ENCODE measurements around the gene SUGCT.

SUGCT gene

DNA sequence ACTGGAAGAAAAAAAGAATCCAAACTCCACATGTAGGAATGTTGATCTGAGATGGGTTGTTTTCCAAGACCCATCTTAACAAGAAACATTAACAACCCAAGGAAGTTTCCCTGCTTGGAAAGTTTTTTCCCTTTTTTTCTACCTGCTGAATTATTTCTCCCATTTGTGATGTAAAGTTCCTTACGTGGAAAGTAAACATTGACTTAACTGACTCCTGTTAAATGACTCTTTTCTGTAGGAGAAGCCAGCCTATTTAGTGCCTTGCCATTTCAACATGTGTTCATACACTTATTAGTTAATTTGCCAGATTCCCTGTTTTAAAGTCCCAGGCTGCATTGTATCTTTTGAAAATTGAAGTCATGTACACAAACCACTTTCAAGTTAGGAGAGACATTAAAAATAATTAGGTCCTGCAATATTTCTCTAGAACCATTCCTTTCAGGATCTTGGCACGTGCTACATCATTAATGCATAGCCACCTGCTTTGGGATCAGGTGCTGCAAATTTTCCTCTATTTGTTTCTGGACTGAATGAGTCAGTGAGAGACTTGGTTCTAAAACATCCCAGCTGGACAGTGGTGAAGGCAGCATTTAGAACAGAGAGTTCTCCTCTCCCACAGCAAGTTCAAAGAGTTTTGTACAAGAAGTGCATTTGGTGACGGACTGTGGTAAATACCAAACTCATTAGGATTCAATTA lies 698.5 kb downstream of the SUGCT start:
- no peak for DNase-seq (ENCODE audit: low read depth)

DNA sequence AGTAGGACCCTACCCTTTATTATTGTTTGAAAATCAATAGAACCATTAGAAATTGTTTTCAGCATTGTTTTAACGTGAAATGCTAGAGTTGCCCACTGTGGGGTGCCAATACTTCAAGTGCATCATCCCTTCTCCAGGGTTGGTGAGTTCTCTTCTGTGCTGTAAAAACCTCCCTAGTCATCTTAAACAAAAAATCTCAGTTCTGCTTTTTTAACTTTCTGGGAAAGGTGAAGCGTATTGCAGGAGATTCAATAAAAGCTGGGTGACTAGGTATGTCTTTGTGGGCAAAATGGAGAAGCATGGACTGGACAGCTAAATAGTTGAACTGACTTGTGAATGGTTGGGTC lies 699.1 kb downstream of the SUGCT start:
- DNase-seq (ENCODE audit: low read depth) = no peak

DNA sequence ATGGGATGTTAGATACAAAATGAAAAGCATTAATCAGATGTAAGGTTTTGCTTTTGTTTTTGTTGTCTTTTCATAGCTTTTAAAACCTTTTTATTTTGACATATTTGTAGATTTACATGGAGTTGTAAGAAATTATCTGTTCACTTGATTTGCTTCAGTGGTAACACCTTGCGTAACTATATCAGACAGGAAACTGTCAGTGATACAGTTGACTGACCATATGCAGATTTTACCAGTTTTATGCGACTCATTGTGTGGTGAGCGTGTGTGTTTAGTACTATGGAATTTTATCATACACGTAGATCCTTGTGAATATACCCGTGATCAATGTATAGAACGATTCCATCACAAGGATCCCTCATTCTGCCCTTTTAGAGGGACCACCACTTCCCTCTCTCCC lies 701.4 kb downstream of the SUGCT start:
- no peak for DNase-seq (ENCODE audit: low read depth)

DNA sequence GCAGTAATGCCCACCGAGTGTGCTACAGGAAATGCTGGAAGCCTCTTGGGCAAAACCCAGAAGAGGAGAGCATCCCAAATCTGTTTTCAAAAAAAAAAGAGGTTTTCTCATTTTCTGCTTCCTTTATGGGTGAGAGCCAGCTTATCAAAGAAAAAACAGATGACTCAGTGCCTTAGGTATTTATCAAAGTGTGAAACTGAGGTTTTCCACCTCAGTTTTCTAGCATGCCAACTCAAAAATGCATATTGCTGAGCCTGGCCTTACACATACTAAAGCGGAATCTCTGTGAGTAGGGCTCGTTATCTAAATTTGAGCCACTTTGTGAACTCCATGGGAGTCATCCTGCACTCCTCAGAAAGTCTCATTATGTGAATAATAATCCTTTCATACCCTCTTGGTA lies 705.1 kb downstream of the SUGCT start:
- DNase-seq (ENCODE audit: low read depth) = no peak

DNA sequence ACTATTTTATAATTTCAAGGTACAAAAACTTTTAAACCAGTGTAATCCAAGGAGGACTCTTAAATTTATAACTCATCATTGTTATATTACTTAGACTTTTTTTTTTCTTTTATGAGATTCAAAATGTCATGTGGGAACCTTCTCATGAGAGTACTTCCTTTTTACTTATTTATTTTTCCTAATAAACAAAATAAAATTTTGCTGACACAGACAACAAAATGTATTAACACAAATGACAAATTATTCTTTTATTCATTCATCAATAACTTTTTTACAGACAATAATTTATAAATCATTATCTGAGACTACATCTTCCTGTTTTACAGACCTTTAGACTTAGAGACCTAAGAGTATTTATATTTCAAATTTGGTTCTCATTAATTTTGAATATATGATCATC lies 706.2 kb downstream of the SUGCT start:
- no peak for DNase-seq (ENCODE audit: low read depth)

DNA sequence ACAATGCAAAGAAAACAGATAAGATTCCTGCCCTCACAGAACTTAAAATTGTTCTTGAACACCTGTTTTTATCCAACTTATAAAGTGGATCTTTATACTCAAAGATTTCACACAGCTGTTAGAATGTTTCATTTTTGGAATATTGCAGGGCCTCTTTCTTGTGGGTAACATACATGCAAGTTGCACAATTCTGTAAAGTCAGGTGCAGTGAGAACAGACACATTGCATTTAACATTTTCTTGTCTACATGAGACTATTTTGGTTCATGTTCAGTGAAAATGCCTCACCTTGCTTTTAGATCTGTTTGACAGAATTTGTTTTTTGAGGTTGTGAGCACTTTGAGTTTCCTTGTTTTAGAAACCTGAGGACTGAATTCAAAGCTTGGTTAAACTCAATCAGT lies 707.8 kb downstream of the SUGCT start:
- no peak for DNase-seq (ENCODE audit: low read depth)

DNA sequence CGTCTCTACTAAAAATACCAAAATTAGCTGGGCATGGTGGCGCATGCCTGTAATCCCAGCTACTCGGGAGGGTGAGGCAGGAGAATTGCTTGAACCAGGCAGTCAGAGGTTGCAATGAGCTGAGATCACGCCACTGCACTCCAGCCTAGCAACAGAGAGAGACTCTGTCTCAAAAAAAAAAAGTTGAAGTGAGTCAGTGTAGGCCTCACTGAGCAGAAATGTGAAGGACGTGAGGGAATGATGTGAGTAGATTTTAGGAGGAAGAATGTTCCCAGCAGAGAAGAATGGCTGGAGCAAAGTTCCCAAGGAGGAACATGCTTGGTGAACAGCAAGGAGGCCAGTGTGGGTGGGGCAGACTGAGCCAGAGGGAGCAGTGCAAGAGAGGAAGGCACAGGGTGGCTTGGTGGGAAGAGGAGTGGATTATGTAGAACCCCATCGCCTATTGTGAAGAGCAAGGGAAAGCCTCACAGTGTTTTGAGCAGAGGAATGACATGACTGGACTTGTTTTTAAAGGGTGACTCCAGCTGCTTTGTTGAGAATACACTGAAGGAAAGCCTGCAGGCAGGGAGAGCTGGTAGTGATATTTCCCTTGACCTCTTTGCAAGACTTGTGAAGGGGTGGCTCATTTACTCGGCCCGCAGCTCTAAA lies 708.7 kb downstream of the SUGCT start:
- no peak for DNase-seq (ENCODE audit: low read depth)

DNA sequence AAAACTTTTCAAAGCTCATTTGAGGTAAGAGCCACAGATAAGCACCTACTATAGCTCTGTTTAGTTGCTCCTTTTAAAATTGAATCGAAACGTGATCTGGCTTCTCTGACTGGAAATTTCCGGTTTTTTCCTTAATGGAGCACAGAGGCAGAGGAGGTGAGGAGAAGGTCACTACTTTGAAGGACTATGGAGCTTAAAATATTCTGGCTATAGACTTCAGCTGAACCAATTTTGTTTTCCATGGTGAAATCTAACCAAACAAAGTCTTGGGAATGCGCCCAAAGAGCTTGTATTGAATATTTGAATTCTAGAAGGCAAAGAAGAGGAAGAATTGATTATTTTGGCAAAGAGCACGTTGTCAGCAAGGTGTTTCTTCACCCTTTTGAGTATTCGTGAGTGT lies 711.1 kb downstream of the SUGCT start:
- DNase-seq (ENCODE audit: low read depth) = no peak

DNA sequence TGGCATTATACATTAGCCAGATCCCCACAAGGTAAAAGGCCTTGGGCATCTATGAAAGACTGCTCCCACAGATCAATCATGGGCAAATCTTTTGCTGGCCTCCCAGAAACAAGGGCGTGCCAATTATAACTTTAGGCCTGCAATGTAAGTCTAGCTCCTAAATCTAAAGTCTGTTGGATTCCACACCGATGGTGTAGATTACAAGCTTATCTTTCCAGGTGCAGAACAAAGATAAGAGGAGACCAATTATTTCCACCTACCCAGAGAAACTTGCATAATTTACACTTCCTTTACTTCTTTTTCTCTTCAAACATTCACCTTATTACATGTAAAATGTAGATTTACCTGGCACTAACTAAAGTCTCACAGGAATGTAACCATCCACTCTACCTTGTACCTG lies 713.1 kb downstream of the SUGCT start:
- no peak for DNase-seq (ENCODE audit: low read depth)

DNA sequence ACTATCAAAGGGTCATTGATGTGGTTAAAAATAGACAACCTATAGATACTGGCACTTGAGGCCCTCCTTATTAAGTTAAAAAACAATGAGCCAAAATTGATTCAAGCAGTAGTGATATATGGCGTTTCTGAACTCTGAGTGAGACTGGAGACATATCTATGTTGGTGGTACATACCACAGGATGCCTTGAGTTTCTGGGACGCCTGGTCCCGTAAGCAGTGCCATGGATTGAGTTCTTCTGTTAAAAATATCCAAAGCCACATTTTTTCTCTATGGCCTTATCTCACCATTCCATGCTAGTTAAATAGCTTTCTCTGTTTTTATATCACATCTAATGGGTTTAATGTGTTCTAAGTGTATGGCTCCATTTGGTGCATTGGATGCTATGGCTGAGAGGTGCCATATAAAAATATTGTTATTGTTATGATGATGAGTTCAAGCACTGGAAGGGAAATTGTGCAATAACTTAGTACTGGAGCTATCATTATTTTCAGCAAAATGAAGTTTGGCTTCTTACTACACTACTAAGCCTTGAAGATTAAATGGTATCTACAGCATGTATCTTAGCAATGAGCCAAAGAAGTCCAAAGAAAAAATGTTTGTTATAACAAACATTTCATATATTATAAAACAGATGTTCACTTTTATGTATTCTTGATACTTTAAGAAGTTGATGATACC lies 713.9 kb downstream of the SUGCT start:
- DNase-seq (ENCODE audit: low read depth) = no peak

DNA sequence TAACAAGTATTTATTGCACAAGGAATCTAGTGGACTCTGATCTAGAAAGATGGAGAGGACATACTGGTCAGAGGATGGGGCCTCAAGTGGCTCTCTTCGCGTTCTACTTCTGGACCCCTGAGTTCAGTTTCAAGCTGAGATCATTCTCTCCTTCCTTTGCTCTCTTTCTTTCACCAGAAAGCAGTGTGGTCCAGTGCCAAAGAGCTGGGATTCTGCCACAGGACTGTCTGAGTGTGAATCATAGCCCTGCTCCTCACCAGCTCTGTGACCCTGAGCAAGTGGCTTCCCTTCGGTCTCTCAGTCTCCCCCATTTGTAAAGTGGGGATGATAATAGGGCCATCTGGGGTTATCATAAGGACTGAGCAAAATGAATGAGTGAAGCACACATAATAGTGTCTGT lies 715.2 kb downstream of the SUGCT start:
- no peak for DNase-seq (ENCODE audit: low read depth)

DNA sequence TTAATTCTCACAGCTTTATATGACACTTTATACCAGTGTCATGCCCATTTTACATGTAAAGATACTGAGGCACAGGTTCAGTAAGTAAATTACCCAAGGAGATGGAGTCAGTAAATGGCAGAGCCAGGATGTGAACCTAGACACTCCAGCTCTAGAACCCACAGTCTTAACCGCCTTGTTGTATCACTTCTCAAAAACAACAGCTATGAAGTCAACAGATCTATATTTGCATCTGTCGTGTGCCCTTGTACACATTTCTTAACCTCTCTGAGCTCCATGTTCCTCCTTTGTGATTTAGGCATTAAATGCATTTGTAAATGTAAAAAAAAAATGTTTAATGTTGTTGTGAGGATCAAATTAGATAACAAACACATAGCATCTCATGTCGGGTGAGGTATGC lies 716.2 kb downstream of the SUGCT start:
- no peak for DNase-seq (ENCODE audit: low read depth)

DNA sequence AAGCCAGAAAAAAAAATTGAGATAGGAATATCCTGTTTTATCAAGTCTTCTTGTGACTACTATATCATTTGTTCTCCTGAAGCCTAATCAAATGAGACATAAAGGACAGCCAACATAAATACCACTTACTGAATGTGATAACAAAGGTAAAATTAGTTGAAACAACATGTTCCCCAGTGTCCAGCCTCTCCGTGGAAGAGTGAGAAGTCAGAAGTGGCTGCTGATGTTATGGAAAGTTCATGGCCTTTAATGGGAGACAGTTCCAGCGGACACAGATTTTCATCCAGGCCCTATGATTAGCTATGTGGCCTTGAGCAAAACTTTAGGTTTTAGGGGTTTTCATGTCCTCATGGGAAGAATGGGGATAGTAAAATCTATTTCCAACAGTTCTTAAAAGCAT lies 724.3 kb downstream of the SUGCT start:
- DNase-seq (ENCODE audit: low read depth) = no peak

DNA sequence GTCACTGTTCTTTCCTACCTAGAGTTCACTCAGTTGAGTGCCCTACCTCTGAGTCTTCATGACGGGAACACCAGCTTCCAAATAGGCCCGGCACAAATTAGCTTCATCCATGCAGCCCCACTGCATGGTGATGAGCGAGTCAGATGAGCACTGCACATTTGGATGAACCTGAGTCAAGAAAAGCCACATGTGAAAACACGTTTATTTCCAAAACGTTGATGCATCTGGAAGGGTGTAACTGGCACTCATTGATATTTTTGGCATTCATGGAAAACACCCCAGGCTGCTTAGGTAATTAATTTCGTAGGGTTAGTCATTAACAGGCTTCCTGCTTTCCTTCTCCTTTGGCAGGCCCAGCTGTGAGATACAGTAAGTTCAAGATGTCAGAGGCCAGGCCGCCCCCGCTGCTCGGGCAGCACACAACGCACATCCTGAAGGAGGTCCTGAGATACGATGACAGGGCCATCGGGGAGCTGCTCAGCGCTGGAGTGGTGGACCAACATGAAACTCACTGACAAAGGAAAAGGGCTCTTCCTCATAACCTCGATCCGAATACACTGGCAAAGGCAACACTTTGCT lies 725.2 kb downstream of the SUGCT start:
- no peak for DNase-seq (ENCODE audit: low read depth)

DNA sequence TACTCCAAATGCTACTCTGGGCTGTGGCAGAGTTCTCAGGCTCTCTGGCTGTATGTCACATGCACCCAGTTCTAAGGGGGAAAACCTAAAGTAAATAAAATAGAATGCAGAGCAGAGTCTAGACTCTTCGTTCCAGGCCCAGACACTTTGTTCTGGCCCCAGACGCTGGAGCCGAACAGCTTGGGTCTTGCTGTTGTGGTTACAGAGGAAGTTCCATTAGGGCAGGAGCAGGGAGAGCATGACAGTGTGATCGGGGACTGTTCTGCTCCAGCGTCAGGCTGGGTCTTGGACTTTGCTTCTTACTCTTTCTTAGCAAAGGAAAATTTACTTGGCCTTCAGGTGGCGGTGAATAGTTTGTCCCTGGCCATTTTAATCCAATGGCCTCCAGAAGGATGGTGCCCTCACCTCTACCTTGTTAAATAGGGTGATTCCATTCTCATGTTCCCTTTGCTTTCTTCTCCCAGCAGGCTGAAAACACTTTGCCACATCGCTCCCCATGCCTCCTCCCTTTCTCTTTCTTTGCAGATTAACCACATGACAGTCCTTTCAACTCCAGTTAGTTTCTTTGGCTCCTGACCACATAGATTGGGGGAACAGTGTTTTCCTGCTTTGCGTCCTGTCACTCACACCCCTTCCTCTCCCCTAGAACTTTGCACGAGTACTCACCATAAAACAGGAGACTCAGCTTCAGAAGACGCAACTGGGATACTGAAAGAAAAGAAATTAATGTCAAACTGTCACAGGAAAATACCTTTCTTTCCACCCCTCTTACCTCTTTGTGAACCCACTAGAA lies 730.8 kb downstream of the SUGCT start:
- DNase-seq (ENCODE audit: low read depth) = no peak

DNA sequence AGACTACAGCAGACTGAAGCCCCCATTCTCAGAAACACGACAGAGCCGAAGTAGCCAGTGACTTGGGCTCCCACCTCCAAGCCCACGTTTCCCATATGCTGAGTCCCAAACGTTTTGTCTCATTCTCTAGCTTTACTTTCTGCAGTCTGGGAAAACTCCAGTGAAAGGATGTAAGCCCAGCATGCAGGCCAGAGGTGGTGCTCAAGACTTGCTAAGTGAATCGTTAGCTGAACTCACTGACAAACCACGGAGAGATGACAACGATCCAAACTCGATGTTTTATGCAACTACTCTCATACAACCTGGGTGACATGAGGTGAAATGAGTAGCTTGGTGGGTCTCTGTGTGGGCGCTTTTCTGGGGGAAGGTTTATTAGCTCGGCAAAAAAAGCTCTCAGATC lies 731.8 kb downstream of the SUGCT start:
- no peak for DNase-seq (ENCODE audit: low read depth)

DNA sequence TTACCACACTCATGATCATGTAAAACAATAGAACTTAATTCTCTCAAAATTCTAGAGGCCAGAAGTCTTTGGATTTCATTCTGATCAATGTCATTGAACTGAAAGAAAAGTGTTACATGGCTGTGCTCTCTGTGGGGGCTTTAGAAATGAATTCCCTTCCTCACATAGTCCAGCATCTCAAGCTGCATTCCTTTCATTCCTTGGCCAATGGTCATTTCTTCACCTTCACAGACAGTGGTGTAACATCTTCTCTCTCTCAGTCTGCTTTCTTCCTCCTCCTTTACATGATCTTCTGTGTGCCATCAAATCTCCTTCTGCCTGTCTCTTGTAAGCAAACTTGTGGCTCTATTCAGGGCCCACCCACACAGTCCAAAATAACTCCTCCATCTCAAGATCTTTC lies 735.3 kb downstream of the SUGCT start:
- no peak for DNase-seq (ENCODE audit: low read depth)

DNA sequence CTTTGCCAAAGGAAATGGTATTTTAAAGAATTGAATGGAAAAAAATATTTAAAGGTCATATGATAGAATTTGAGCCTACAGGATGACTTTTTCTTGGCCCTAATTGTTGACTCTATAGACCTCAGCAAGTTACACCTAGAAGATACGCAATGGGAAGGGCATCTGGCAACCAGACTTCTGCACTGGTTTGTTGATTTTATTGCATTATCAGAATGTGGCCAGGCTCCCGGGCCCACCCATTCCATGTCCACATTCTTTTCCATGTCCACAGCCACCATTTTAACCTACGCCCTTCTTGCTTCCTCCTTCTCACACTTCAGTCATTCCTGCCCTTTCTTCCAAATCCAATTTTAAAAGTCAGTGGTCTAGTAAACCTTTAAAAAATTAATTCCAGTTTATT lies 738.4 kb downstream of the SUGCT start:
- DNase-seq (ENCODE audit: low read depth) = no peak

DNA sequence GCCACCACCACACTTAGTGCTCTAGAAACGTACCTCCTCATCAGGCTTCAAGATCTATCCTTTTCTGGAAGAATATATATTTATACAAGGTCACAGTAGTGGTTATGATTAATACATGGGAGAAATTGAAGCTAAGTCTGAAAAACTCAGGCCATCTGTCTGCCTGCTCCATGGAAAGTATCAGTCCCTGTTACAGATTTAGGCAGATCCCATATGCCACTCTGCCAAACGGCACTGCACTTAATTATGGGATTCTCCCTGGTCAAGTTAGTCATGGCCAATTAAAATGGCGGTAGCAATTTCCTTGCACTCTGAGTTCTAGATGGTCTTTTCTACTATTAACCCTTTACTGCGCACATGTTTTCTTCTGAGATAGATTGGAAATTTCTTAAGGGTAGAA lies 740.0 kb downstream of the SUGCT start:
- DNase-seq (ENCODE audit: low read depth) = no peak

DNA sequence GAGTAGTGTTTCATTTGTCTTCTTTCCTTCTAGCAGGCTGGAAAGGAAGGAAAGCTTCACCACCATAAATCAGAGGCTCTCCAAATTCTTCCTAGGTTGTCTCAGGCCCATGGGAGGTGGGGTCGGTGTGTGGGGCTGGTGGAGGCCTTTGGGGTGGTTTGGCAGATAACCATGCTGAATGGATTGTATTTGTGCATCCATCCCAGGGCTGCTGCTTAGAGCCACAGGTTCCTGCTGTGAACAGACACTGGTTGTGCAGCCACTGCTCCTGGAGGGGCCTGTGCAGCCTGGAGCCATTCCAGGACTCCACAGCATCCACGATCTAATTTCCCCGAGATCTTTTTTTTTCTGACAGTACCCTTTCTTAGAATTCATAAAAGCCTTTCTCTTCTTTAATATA lies 741.8 kb downstream of the SUGCT start:
- DNase-seq (ENCODE audit: low read depth) = no peak

DNA sequence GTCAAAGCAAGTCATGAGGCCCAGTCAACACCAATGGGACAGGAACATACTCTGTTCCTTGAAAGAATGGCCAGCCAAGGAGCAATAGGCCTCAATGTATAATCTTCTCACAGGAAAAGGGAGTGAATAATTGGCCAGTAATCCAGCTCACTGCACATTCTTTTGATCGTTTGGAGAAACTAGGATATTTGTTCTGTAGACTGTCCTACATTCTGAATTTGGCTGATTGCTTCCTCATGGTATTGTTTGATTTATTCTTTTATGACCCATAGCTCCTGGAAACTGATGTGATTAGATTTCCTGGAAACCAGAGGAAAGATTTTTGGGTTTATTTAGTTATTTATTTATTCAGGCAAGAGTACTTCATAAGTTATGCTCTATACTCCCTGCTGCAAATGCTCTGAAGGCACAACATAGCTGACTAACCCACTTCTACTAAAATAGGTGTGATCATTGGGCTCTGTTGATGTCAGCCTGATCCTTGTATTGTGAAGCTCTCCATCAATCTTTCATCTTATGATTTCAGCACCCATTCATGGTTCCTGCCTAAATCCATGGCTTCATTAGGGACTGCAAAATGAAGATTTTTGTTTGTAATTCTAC lies 745.2 kb downstream of the SUGCT start:
- DNase-seq (ENCODE audit: low read depth) = no peak

DNA sequence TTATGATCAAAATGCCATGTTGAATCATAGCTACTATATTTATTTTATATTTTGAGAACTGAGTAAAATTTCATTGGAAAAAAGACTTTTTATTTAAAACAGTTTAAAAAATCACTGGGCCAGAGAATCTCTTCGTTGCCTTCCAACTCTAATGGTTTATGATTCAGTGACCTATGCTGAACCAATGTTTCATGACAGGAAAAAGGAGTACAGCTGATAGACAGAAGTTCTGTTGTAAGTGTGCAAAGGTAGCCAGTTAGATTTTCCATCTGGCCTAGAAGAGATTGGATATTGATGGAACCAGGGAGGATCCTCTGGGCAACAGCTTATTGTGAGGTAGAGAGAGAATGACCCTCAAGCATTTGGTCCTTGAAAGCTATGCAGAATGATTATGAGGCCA lies 745.8 kb downstream of the SUGCT start:
- DNase-seq (ENCODE audit: low read depth) = no peak

All from T-helper 22 cell (primary cell).